Activated T-helper 1 cell treated with anti-CD3 and anti-CD28 coated beads, Interleukin-12 subunit alpha, Interleukin-12 subunit beta, Interleukin-2, Interleukin-4 antibody, amounts not matched to agents 30 ng/mL and 10 ng/mL and 1 ng/mL, durations not matched to agents 14 hours and 24 hours and 36 hours (primary cell): ENCODE data around the gene MYZAP. TPM values are rescaled to one million over a fixed set of nuclear protein-coding genes. Genes with fewer than 3 reads are reported as not detected.

Experiments used
- DNase-seq: peaks from one replicate; pipeline ENCODE4 v3.0.0; 2021; ENCODE audit warnings: low spot score
- H3K27ac Mint-ChIP-seq: one replicate; pipeline ENCODE4 v1.8.0; 2021; ENCODE audit warnings: mild to moderate bottlenecking, mixed read lengths
- H3K27me3 Mint-ChIP-seq: one replicate; pipeline ENCODE4 v1.8.0; 2022; ENCODE audit warnings: mild to moderate bottlenecking, moderate library complexity, mixed read lengths; ENCODE audit not compliant: insufficient read depth
- H3K36me3 Mint-ChIP-seq: one replicate; pipeline ENCODE4 v1.8.0; 2021; ENCODE audit warnings: low read depth, mixed read lengths
- H3K4me1 Mint-ChIP-seq: one replicate; pipeline ENCODE4 v1.8.0; 2021; ENCODE audit warnings: low read depth, mixed read lengths
- H3K4me3 Mint-ChIP-seq: one replicate; pipeline ENCODE4 v1.8.0; 2021; ENCODE audit warnings: mild to moderate bottlenecking, moderate library complexity, mixed read lengths
- H3K9me3 Mint-ChIP-seq: one replicate; pipeline ENCODE4 v1.8.0; 2021; ENCODE audit warnings: mixed read lengths
- intact Hi-C: fragments of 100-400 bp; cut with micrococcal nuclease; formaldehyde crosslinking; loops from one replicate; pipeline ENCODE4 v1.15.1; 2024
- total RNA-seq: library from RNA; stranded (reverse); gene quantifications from 2 replicates; pipeline ENCODE4 v1.2.3, GENCODE V29; 2022

MYZAP gene
- total RNA-seq, 1 donor from 2014 or later = not detected

GRCh38 chr15:57647071-57647790 is 55.5 kb downstream of the MYZAP start:
- peaks cover 18% of the 10 kb centered on the region for H3K4me1 Mint-ChIP-seq
- H3K36me3 Mint-ChIP-seq = no peaks in the 10 kb centered on the region
- intact Hi-C loops = no loop called here
- H3K4me3 Mint-ChIP-seq = no peak overlapping the region
- no peak for DNase-seq
- no peak overlapping the region for H3K27ac Mint-ChIP-seq
- H3K9me3 Mint-ChIP-seq = no peaks in the 10 kb centered on the region
- H3K27me3 Mint-ChIP-seq = peaks cover 7% of the 10 kb centered on the region

- H3K27me3 Mint-ChIP-seq = peaks cover 7% of the 10 kb centered on the region
- DNase-seq = no peak
- H3K9me3 Mint-ChIP-seq = no peaks in the 10 kb centered on the region
- intact Hi-C loops = no loop called here
- H3K4me3 Mint-ChIP-seq = no peak overlapping the region
- peaks cover 20% of the 10 kb centered on the region for H3K4me1 Mint-ChIP-seq
- H3K36me3 Mint-ChIP-seq = no peaks in the 10 kb centered on the region
- H3K27ac Mint-ChIP-seq = no peak overlapping the region
These were observed 56.1 kb downstream of the MYZAP start for GRCh38 chr15:57647791-57648130.

- no peak overlapping the region for H3K27ac Mint-ChIP-seq
- intact Hi-C loops = no loop called here
These were observed 57.4 kb downstream of the MYZAP start for GRCh38 chr15:57649138-57649537.

GRCh38 chr15:57651445-57651844 is 59.7 kb downstream of the MYZAP start:
- Mint-ChIP-seq H3K4me3 (no peak overlapping the region), H3K27ac (no peak overlapping the region), H3K9me3 (no peaks in the 10 kb centered on the region), H3K4me1 (peaks cover 20% of the 10 kb centered on the region), H3K36me3 (no peaks in the 10 kb centered on the region), H3K27me3 (peaks cover 2% of the 10 kb centered on the region)
- intact Hi-C loops = no loop called here
- DNase-seq = no peak

More at GRCh38 chr15:57649138-57649537, 57.4 kb downstream of the MYZAP start:
- peaks cover 2% of the 10 kb centered on the region for H3K27me3 Mint-ChIP-seq
- H3K9me3 Mint-ChIP-seq = no peaks in the 10 kb centered on the region
- peaks cover 20% of the 10 kb centered on the region for H3K4me1 Mint-ChIP-seq
- no peaks in the 10 kb centered on the region for H3K36me3 Mint-ChIP-seq
- H3K4me3 Mint-ChIP-seq = no peak overlapping the region
- no peak for DNase-seq

GRCh38 chr15:57652481-57652880 is 60.8 kb downstream of the MYZAP start:
- Mint-ChIP-seq H3K36me3 (no peaks in the 10 kb centered on the region), H3K9me3 (no peaks in the 10 kb centered on the region), H3K27me3 (peaks cover 2% of the 10 kb centered on the region), H3K4me3 (no peak overlapping the region), H3K27ac (no peak overlapping the region), H3K4me1 (peaks cover 20% of the 10 kb centered on the region)
- DNase-seq = no peak
- intact Hi-C loops = no loop called here

- intact Hi-C loops = loop anchor here (2.0 kb wide), 1 partner anchor 20 kb away; no protein-coding TSS in a partner anchor
- Mint-ChIP-seq H3K4me1 (peaks cover 20% of the 10 kb centered on the region), H3K27ac (no peak overlapping the region)
These were observed 62.6 kb downstream of the MYZAP start for GRCh38 chr15:57654153-57654852.

GRCh38 chr15:57655053-57655452 is 63.3 kb downstream of the MYZAP start:
- H3K4me1 Mint-ChIP-seq = peaks cover 20% of the 10 kb centered on the region
- H3K27me3 Mint-ChIP-seq = peaks cover 5% of the 10 kb centered on the region
- intact Hi-C loops = loop anchor here (2.0 to 5.0 kb wide), 2 partner anchors 20 to 93 kb away; no protein-coding TSS in a partner anchor
- H3K36me3 Mint-ChIP-seq = no peaks in the 10 kb centered on the region
- no peak overlapping the region for H3K4me3 Mint-ChIP-seq
- no peak overlapping the region for H3K27ac Mint-ChIP-seq
- no peaks in the 10 kb centered on the region for H3K9me3 Mint-ChIP-seq
- DNase-seq = no peak

More at GRCh38 chr15:57654153-57654852, 62.6 kb downstream of the MYZAP start:
- H3K4me3 Mint-ChIP-seq = no peak overlapping the region
- peaks cover 2% of the 10 kb centered on the region for H3K27me3 Mint-ChIP-seq
- no peaks in the 10 kb centered on the region for H3K36me3 Mint-ChIP-seq
- DNase-seq = no peak
- no peaks in the 10 kb centered on the region for H3K9me3 Mint-ChIP-seq

GRCh38 chr15:57655809-57656208 is 64.1 kb downstream of the MYZAP start:
- intact Hi-C loops = loop anchor here (2.0 to 5.0 kb wide), 2 partner anchors 21 to 94 kb away; no protein-coding TSS in a partner anchor
- Mint-ChIP-seq H3K4me1 (peaks cover 15% of the 10 kb centered on the region), H3K9me3 (no peaks in the 10 kb centered on the region), H3K36me3 (no peaks in the 10 kb centered on the region), H3K27ac (no peak overlapping the region), H3K27me3 (peaks cover 9% of the 10 kb centered on the region), H3K4me3 (no peak overlapping the region)
- no peak for DNase-seq

GRCh38 chr15:57656434-57656833 is 64.7 kb downstream of the MYZAP start:
- intact Hi-C loops = loop anchor here (5.0 kb wide), 1 partner anchor 94 kb away; no protein-coding TSS in a partner anchor
- Mint-ChIP-seq H3K27ac (no peak overlapping the region), H3K36me3 (no peaks in the 10 kb centered on the region), H3K27me3 (peaks cover 13% of the 10 kb centered on the region), H3K4me3 (no peak overlapping the region), H3K9me3 (no peaks in the 10 kb centered on the region), H3K4me1 (peaks cover 10% of the 10 kb centered on the region)
- DNase-seq = no peak

GRCh38 chr15:57657619-57658018 is 65.9 kb downstream of the MYZAP start:
- H3K4me3 Mint-ChIP-seq = no peak overlapping the region
- intact Hi-C loops = loop anchor here (5.0 kb wide), 1 partner anchor 95 kb away; no protein-coding TSS in a partner anchor
- DNase-seq = no peak
- no peaks in the 10 kb centered on the region for H3K4me1 Mint-ChIP-seq
- no peaks in the 10 kb centered on the region for H3K9me3 Mint-ChIP-seq
- no peak overlapping the region for H3K27ac Mint-ChIP-seq
- no peaks in the 10 kb centered on the region for H3K36me3 Mint-ChIP-seq
- peaks cover 19% of the 10 kb centered on the region for H3K27me3 Mint-ChIP-seq

GRCh38 chr15:57662091-57662744 is 70.5 kb downstream of the MYZAP start:
- Mint-ChIP-seq H3K36me3 (no peaks in the 10 kb centered on the region), H3K27me3 (peaks cover 25% of the 10 kb centered on the region), H3K9me3 (no peaks in the 10 kb centered on the region), H3K4me3 (no peak overlapping the region), H3K27ac (no peak overlapping the region), H3K4me1 (no peaks in the 10 kb centered on the region)
- no peak for DNase-seq
- intact Hi-C loops = no loop called here

GRCh38 chr15:57662802-57663201 is 71.1 kb downstream of the MYZAP start:
- intact Hi-C loops = no loop called here
- Mint-ChIP-seq H3K36me3 (no peaks in the 10 kb centered on the region), H3K4me1 (no peaks in the 10 kb centered on the region), H3K9me3 (no peaks in the 10 kb centered on the region), H3K27ac (no peak overlapping the region), H3K4me3 (no peak overlapping the region), H3K27me3 (peaks cover 27% of the 10 kb centered on the region)
- DNase-seq = no peak

- Mint-ChIP-seq H3K4me3 (no peak overlapping the region), H3K27ac (no peak overlapping the region), H3K27me3 (peaks cover 27% of the 10 kb centered on the region), H3K4me1 (no peaks in the 10 kb centered on the region), H3K9me3 (no peaks in the 10 kb centered on the region), H3K36me3 (no peaks in the 10 kb centered on the region)
- intact Hi-C loops = no loop called here
- no peak for DNase-seq
These were observed 71.6 kb downstream of the MYZAP start for GRCh38 chr15:57663262-57663661.
